Astrocyte of the hippocampus (primary cell): ENCODE measurements around the gene POLG.
A peak's percentile ranks its signal among the peaks of the same experiment; 100 is the strongest.

Source experiments
- DNase-seq: peaks from one replicate; pipeline ENCODE4 v3.0.0; 2011; ENCODE audit warnings: low read depth, low spot score

POLG gene

DNA sequence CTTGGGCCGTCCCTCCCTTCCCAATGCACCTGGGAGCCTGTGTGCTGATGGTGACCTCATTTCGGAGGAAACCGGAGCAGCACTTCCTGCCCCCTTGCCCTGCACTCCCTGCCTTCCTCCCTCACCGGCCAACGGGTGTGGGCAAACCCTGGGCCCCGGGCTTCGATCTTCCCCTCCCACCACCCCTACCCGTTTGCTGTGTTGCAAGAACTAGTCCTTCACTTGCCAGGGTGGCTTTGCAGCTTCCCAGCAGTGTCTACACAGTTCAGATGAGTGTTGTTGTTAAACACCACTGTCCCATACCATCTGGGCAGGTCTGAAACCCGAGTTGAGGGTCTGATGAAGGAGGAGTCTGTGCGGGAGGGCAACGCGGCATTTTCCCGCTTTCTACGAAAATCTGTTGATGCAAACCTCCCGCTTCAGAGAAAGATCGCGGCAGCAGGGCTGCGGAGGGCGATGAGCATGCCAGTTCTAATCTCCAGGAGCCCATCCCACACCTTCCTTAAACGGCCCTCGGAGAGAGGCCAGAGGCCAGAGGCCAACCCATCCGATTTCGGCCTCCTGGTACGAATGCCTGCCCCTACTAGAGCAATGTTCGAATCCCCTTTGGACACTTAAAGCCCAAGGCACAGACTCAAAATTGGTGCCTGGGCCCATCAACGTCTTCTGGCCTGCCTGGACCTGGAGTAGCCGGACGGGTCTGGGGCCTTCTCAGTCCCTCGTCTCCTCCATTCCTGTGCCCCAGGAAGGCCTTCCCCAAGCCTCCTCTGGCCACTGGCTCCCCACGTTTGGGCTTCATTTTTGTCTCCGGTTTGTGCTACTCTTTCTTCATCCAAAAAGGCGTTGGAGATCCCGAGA lies 35.7 kb upstream of the POLG start:
- DNase-seq = peak; percentile 60

GRCh38 chr15:89369341-89369947 lies 34.8 kb upstream of the POLG start:
- DNase-seq = no peak

DNA sequence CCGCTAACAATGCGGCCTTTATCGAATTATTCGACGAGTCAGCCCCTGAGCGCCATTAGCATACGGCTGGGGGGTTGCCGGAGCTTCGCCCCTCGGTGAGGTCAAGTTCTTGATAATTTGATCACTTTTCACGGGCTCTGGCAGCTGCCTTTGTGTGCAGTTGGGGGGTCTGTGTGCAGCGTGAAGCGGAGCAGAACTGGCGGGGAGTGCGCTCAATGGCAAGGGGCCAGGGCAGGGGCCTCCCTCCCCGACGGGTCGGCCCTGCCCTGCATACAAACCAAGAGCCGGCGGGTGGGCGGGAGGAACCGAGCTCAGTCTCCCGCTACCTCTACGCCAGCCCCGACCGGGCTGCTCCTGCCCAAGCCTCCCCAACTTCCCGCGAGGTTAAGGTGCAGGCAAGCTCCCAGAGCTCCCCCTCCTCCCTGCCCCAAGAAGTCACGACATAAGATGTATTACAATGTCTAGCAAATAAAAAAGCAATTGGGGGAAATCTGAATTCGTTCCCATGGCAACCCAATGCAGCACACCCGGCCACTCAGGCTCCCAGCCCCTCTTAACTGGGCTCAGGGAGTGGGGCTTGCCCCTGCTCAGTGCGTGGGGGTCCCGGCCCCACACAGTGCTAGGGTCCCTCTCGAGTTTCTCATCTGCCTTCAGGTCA lies 34.1 kb upstream of the POLG start:
- DNase-seq = peak; percentile 57

GRCh38 chr15:89367485-89368451 lies 33.1 kb upstream of the POLG start:
- DNase-seq = peak; percentile 91

DNA sequence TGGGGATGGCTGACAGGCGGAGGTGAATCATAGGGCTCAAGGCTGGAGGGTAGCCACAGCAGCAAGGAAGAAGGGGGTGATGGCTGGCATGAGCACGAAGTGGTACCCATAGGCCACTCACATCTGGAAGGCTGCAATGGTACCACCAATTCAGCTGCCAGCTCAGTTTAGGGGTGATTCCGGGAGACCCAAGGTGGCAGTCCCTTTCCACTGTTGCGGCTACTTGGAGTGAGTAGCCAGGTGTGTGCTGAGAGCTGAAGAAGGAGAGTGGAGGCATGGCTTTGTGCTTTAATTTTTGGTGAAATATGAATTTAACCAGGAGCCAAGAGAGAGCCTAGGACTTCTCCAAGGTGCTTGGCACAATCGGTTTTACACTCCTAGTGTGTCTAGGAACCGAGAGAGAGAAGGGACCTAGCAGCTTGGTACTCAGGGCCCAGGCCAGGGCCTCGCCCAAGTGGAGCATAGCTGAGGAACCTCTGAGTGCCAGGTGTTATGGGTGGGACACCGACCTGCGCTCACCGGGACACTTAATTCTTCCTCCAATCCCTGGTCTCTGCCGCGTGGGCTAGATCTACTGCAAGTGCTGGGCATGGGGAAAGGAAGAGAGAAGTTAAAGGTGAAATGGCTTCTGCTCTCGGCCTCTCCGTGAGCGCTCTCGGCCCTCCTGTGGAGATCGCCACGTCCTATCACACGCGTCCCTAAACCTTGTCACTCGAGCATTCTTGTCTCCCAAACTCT lies 32.2 kb upstream of the POLG start:
- DNase-seq = no peak

- DNase-seq = no peak
Measured at GRCh38 chr15:89365462-89366065, 30.9 kb upstream of the POLG start.

DNA sequence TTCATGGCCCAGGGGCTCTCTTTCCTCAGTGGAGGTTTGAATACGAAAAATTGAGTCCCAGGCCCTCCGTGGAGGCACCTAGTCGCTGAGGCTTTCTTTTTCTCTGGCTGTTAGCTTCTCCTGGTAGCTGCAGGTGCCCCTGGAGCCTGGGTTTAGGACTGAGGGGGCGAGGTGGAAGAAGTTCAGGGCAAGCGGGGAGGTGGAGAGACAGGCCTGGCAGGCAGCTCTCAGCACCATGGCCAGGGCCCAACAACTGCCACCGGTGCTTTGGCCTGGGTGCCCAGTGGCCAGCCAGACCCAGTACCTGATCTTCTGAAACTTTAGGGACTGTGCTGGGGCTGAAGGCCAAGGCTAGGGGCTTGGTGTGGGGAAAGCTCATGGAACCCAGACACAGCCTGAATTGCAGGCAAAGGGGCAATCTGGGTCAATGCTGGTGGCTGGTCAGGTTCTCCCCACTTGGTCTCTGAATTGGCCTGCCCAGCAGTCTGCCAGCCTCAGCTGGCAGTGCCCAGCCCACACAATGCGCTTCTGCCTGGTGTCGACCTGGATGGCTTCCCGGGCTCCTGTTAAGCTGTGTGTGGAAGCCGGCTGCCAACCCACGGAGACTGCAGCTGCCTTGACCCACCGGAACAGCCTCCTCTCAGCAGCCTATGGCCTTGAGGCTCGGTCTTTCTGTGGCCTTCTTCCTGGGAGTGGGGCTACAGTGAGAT lies 30.3 kb upstream of the POLG start:
- DNase-seq = peak; percentile 44

DNA sequence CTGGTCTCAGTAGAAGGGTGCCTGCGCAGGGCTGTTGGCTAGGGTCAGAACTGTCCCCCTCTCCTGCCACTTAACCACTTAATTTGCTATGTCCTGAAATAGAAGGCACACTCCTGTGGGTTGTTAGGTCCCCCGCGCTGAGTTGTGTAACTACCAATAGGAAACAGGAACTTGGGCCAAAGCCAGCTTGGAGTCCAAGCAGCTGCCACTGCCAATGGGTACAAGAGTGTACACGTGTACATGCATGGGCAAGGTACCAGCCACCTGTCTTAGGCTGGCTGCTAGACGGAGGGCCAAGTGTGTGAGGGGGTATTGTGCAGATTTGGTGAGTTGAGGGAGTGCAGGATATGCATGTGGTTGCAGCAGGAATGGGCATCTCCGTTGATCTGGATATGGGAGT lies 29.7 kb upstream of the POLG start:
- DNase-seq = no peak

DNA sequence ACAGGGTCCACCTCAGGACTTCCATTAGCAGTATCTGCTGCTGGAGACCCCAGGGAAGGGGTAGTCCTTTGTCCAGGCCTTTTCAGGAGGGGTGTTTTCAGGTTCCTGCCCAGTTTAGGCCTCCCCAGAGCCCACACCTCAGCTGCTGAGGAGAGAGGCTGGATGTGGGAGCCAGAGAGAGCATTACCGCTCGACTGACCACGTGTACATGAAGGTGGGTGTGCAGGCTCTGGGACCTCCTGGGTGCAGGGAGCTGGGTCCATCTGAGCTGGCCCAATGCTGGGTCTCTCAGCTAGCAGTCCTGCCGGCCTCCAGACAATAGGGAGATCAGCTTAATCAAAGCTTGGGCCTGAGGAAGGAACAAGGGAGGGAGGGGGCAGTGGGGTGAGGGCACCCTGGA lies 29.1 kb upstream of the POLG start:
- no peak for DNase-seq

DNA sequence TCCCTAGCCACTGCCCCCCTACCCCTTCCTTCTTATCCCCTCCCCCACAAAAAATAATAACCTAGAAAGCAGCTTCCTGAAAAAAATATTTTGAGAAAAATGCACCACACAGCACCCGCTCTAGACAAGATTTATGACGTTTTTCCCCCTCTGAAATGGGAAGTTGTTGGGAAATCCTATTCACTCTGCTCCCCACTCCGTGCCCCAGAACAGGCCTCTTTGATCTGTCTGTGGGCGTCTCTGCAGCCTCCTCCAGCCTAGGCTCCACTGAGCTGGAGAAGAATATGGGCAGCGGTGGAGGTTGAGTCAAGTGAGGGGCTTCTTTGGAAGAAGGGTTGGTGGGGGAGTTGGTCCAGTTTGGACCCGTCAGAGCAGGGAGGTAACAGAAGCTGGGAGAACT lies 28.5 kb upstream of the POLG start:
- no peak for DNase-seq

GRCh38 chr15:89362203-89363101 lies 27.8 kb upstream of the POLG start:
- peak; percentile 48 for DNase-seq

- peak; percentile 94 for DNase-seq
Measured at GRCh38 chr15:89361451-89362202, 27.0 kb upstream of the POLG start.

DNA sequence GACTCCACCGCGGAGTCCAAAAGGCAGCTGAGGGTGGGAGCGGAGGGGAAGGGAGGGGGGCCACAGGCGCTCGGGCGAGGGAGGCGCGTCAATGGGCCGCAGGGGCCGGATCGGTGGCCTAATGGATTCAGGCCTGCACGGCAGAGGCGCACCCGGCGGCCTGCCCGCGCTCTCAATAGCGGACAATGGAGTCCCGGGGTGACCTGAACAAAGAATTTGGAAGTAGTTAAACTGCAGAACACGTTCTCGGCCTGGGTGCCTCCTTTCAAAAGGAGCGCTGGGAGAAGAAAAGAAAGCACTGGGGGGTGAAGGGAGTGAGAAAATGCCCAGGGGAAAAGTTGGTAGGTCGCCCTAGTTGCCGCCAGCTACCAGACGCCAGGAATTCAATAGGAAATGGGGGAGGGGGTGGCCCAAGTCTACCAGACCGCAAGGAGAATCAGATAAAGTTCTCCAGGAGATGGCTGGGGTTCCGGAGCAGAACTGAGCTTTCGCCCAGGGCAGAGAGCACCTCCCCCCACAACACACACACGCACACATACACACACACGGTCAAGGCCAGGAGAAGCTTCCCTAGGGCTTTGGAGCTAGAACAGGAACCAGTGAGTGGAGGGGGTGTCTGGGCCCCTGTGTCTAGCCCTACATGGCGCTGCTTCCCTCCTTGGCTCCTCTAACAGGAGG lies 25.8 kb upstream of the POLG start:
- DNase-seq = peak; percentile 41

DNA sequence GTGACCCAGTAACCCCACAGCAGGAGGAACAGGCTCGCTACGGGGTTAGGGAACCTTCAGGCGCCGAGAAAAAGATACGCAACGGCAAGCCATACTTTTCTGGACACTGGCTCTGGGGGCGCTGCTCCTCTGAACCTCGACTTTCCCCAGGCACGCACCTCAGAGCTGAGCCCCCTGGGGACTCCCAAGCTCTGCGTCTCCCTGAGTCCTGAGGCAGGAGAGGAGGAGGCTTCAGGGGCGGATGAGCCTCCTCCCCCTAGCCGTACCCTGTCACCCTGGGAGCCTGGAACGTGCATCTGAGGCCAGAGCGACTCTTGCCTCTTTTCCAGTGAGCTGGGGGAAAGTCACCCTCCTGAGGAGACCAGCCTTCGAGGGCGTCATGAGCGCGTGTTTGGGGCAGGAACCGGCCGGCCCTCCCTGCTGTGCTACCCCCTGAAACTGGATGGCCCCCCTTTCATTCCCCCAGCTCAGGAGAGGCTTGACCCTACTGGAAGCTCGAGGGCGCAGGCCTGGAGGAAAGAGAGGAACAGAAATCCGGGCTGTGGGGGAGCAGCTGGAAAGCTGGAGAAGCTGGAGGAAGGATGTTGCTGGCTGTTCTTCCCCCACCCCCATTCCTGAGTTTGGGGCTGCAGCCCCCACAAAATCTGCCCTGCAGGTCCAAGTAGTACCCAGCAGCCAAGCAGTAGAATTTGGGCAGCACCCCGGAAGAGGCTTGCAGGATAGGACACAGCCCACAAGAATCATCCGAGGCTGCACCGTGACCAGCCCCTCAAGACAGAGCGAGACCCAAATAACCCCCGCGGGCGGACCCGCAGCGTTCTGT lies 25.1 kb upstream of the POLG start:
- DNase-seq = no peak

DNA sequence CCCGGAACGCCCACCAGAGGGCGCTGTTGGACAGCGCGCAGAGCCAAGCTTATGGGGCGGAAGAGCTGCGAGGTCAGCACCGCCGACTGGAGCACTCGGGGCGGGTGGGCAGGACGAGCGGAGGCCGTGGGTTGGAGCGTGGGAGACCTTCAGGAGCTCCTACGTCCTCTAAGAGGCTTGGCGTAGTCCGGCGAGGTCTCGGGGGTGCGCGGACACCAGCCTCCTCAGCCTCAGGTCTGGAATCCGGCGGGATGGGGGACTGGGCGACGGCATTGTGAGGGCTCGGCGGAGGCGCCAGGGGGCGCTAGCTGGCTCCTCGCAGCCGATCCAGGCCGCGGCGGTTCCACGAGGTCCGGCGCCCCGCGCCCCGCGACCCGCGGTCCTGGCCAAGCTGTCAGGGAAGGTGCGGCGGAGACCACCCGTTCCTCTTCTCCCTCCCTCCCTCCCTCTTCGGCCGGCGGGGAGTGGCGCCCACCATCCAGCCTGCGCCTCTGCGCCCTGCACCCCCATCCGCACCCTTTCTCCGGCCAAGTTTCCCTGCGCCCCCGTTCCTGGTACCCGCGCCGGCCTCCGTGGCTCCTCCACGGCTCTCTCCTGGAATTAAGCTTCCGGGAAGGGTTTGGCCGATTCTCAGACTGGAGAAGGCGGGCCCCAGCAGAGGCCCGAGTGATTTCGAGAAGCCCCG lies 24.3 kb upstream of the POLG start:
- peak; percentile 91 for DNase-seq

GRCh38 chr15:89358435-89358754 lies 23.8 kb upstream of the POLG start:
- no peak for DNase-seq
